ENCODE measurements around the gene GFPT1.
"Not testable (repeated sequence)": the region's sequence is repeated elsewhere in the genome, so short reads cannot be mapped to it uniquely, and the experiment has no call there.

- not testable (repeated sequence) for TF ChIP-seq CTCF (conservative IDR thresholded peaks at IDR 0.05; ENCODE audit: low read length); EZH2phosphoT487 (IDR thresholded peaks at IDR 0.05; ENCODE audit: borderline replicate concordance)
Observed at GRCh38 chr2:69419111-69419510, 32.1 kb upstream of the GFPT1 start.

Measured in Loucy (cell line).